ENCODE results near the gene RFX8. TPM values are rescaled to one million over a fixed set of nuclear protein-coding genes. Genes with fewer than 3 reads are reported as not detected.

RFX8 gene
- total and polyA plus RNA-seq, 2 of the 8 experiments (the other 6 are each of a cell fraction or from before 2014, with no cell fraction given), result 0.60 to 0.97 TPM

- Histone ChIP-seq H3K79me1 (ENCODE audit: low read depth, low read length) (no peaks in the 10 kb centered on the region), H3K79me2 (ENCODE audit: control insufficient read depth in 1 of 2, insufficient read depth in 2 of 2, low read length in 2 of 2) (no peaks in the 10 kb centered on the region), H2BK12ac (ENCODE audit: low read depth, low read length) (no peak overlapping the region), H4K91ac (replicated peaks; ENCODE audit: insufficient read length, low read length) (no peak overlapping the region), H4K8ac (ENCODE audit: extremely low read depth, insufficient read depth, low read length) (no peak overlapping the region; the same call in 1 of the 2 replicates), H3K9me3 (ENCODE audit: insufficient read depth in 2 of 2, low read depth in 1 of 2, low read length in 1 of 2) (no peaks in the 10 kb centered on the region), H2BK120ac (replicated peaks; ENCODE audit: low read depth, low read length) (no peak overlapping the region), H2AFZ (ENCODE audit: low read length) (0 out of 2 replicates have a peak overlapping the region, but pooled peaks have one; percentile 30), H2BK15ac (ENCODE audit: low read length) (no peak overlapping the region), H3K9ac (replicated peaks in 1 of 4; ENCODE audit: extremely low read depth in 1 of 4, low read depth in 3 of 4, low read length in 3 of 4) (no peak overlapping the region), H2BK5ac (ENCODE audit: low read depth, low read length) (no peak overlapping the region), H3K36me3 (ENCODE audit: control insufficient read depth in 2 of 4, insufficient read depth in 4 of 4, low read length in 3 of 4) (no peaks in the 10 kb centered on the region; a peak in 1 of 8 replicates), H2BK20ac (ENCODE audit: low read length) (no peak overlapping the region), H3K14ac (ENCODE audit: insufficient read length) (no peak overlapping the region), H2AK5ac (ENCODE audit: low read depth, low read length) (no peak overlapping the region), H3K18ac (ENCODE audit: extremely low read depth, low read length) (no peak overlapping the region), H3K27me3 (replicated peaks in 1 of 4; ENCODE audit: control insufficient read depth in 3 of 4, extremely low read depth in 1 of 4, insufficient read depth in 3 of 4, low read length in 3 of 4) (no peaks in the 10 kb centered on the region), H3K23me2 (ENCODE audit: low read depth, low read length) (no peaks in the 10 kb centered on the region), H4K5ac (ENCODE audit: insufficient read length, low read depth, low read length) (no peak overlapping the region), H4K20me1 (replicated peaks in 1 of 2; ENCODE audit: control insufficient read depth in 1 of 2, insufficient read depth in 2 of 2, low read length in 2 of 2) (no peaks in the 10 kb centered on the region), H3K4me1 (replicated peaks in 1 of 4; ENCODE audit: control insufficient read depth in 3 of 4, insufficient read depth in 4 of 4, low read length in 3 of 4) (peaks cover 0 to 4% (median 1%) of the 10 kb centered on the region in 4 experiments; a peak in 3 of 7 replicates), H3K4me3 (ENCODE audit: extremely low read depth in 1 of 4, insufficient read depth in 2 of 4, low read depth in 3 of 4, low read length in 4 of 4) (no peak overlapping the region), H3K4ac (replicated peaks; ENCODE audit: insufficient read length, low read depth, low read length) (no peak overlapping the region), H3K4me2 (ENCODE audit: insufficient read depth in 1 of 2, low read depth in 2 of 2, low read length in 2 of 2) (no peak overlapping the region), H3K27ac (ENCODE audit: low read depth, low read length) (no peak overlapping the region), H3K56ac (replicated peaks; ENCODE audit: insufficient read length, low read depth, low read length) (no peak overlapping the region), H3K23ac (ENCODE audit: insufficient read length) (no peak overlapping the region)
- ChIA-PET POLR2A (ENCODE audit: partially characterized antibody) (no interaction called here), CTCF (ENCODE audit: partially characterized antibody) (interaction anchor here (1.0 to 6.7 kb wide), 2 partner anchors 13 kb away, joined by 3 to 32 read pairs; no protein-coding TSS in a partner anchor)
- no peak for TF ChIP-seq JUN (IDR thresholded peaks at IDR 0.05; ENCODE audit: low read depth, low read length)
- TF ChIP-seq NRF1 (IDR thresholded peaks at IDR 0.05; ENCODE audit: low read depth, low read length), result no peak
- no peak for TF ChIP-seq KDM1A (IDR thresholded peaks at IDR 0.05; ENCODE audit: borderline replicate concordance, low read length)
- TF ChIP-seq GABPA (IDR thresholded peaks at IDR 0.05; ENCODE audit: borderline replicate concordance, insufficient read depth, low read length), result no peak
- no peak for TF ChIP-seq CEBPB (IDR thresholded peaks at IDR 0.05; ENCODE audit: low read depth, low read length)
- TF ChIP-seq CREB1 (IDR thresholded peaks at IDR 0.05), result no peak
- WGBS, 2 experiments (ENCODE audit: extremely low coverage in 1 of 2, insufficient coverage in 1 of 2, insufficient read length in 1 of 2, insufficient replicate concordance in 2 of 2, low coverage in 1 of 2, low lambda C conversion rate in 2 of 2, missing lambda C conversion rate in 1 of 2), result 89% methylated on average over 17 of the region's 20 CpGs; no CpG with 5 or more reads in 1 of the 2 experiments
- no peak for FAIRE-seq
- no peak for DNase-seq (ENCODE audit: low read depth in 1 of 2, low spot score in 2 of 2)
Measured at GRCh38 chr2:101432411-101433181, 42.3 kb downstream of the RFX8 start.

Measured in H1 (cell line).